ENCODE measurements around the gene SUN3.

GRCh38 chr7:48046458-48046857, 17.6 kb upstream of the SUN3 start:
- no peak for TF ChIP-seq CTCF (IDR thresholded peaks at IDR 0.05)
- no peak for TF ChIP-seq POLR2A (IDR thresholded peaks at IDR 0.05)

All from adrenal gland (tissue), 5 donors.